IMR-90 (cell line): ENCODE results near the gene KRT3. TPM values are rescaled to one million over a fixed set of nuclear protein-coding genes. Genes with fewer than 3 reads are reported as not detected.

Source experiments
- ATAC-seq: fragments of 200-7000 bp; cut with Tn5 transposase; 2 replicates; pipeline ENCODE4 v1.9.1; 2020; ENCODE audit warnings: low read depth, mild to moderate bottlenecking, moderate library complexity
- BruUV-seq: library from RNA; stranded (reverse); fragments of 400-500 nt; replicated peaks from 2 replicates; lab custom pipeline; 2021; lab: Mats Ljungman, UMichigan
- CTCF ChIA-PET: fragments of 300-600 bp; formaldehyde crosslinking; extraction: SDS; loops from one replicate; lab custom pipeline; 2021; ENCODE audit warnings: antibody characterized with exemption; lab: Yijun Ruan, JAX
- POLR2A ChIA-PET: fragments of 300-600 bp; sonication (Branson Sonifier 250); formaldehyde crosslinking; loops from one replicate; lab custom pipeline; 2022; ENCODE audit warnings: antibody characterized with exemption; ENCODE audit not compliant: unreplicated experiment; lab: Charles Lee
- DNase-seq: peaks from one replicate; pipeline ENCODE4 v3.0.0; 2013
- H2AFZ ChIP-seq: replicated peaks from 2 replicates; pipeline ENCODE3; 2013; ENCODE audit warnings: low read length, mild to moderate bottlenecking; ENCODE audit not compliant: poor library complexity
- H2AK5ac ChIP-seq: 2 replicates; pipeline ENCODE4 v1.6.1; 2013; ENCODE audit warnings: low read depth, low read length, inconsistent platforms
- H2AK9ac ChIP-seq: replicated peaks from 2 replicates; pipeline ENCODE3; 2013; ENCODE audit warnings: mild to moderate bottlenecking, low read depth, low read length, moderate library complexity; ENCODE audit not compliant: poor library complexity
- H2BK120ac ChIP-seq: 2 replicates; pipeline ENCODE4 v1.6.1; 2013; ENCODE audit warnings: low read depth, low read length, inconsistent platforms
- H2BK15ac ChIP-seq: 3 replicates; pipeline ENCODE4 v1.6.1; 2013; ENCODE audit warnings: low read depth, low read length, inconsistent platforms
- H2BK20ac ChIP-seq: 2 replicates; pipeline ENCODE4 v1.6.1; 2013; ENCODE audit warnings: low read depth, mild to moderate bottlenecking, inconsistent platforms, low read length, moderate library complexity
- H2BK5ac ChIP-seq: 2 replicates; pipeline ENCODE4 v1.6.1; 2013; ENCODE audit warnings: mild to moderate bottlenecking, low read depth, low read length, inconsistent platforms; ENCODE audit not compliant: poor library complexity, severe bottlenecking
- H3K14ac ChIP-seq: replicated peaks from 2 replicates; pipeline ENCODE4 v1.6.1; 2013; ENCODE audit warnings: low read depth, low read length, inconsistent platforms
- H3K18ac ChIP-seq: 2 replicates; pipeline ENCODE4 v1.6.1; 2013; ENCODE audit warnings: low read depth, low read length, control low read depth
- H3K23ac ChIP-seq: 2 replicates; pipeline ENCODE4 v1.6.1; 2013; ENCODE audit warnings: low read depth, low read length, inconsistent platforms
- H3K27ac ChIP-seq: 2 replicates; pipeline ENCODE4 v1.5.1; 2013; ENCODE audit warnings: mild to moderate bottlenecking, control low read depth, low read length; ENCODE audit not compliant: insufficient read depth
- H3K27me3 ChIP-seq: 2 replicates; pipeline ENCODE4 v1.6.1; 2013; ENCODE audit warnings: low read length; ENCODE audit not compliant: control insufficient read depth, insufficient read depth
- H3K36me3 ChIP-seq: 2 replicates; pipeline ENCODE4 v1.6.1; 2013; ENCODE audit warnings: low read length, mixed read lengths; ENCODE audit not compliant: control insufficient read depth, insufficient read depth
- H3K4ac ChIP-seq: 2 replicates; pipeline ENCODE4 v1.6.1; 2013; ENCODE audit warnings: low read depth, low read length, inconsistent platforms
- H3K4me1 ChIP-seq: 2 replicates; pipeline ENCODE4 v1.6.1; 2013; ENCODE audit warnings: low read length, mixed read lengths; ENCODE audit not compliant: control insufficient read depth, insufficient read depth
- H3K4me2 ChIP-seq: 2 replicates; pipeline ENCODE4 v1.6.1; 2013; ENCODE audit warnings: low read depth, mild to moderate bottlenecking, control low read depth, low read length, moderate library complexity
- H3K4me3 ChIP-seq: 2 replicates; pipeline ENCODE4 v1.5.1; 2013; ENCODE audit warnings: low read depth, mild to moderate bottlenecking, control low read depth, low read length, moderate library complexity; ENCODE audit not compliant: insufficient read depth
- H3K56ac ChIP-seq: 2 replicates; pipeline ENCODE4 v1.6.1; 2013; ENCODE audit warnings: low read length, inconsistent platforms; ENCODE audit not compliant: insufficient read depth; ENCODE audit errors: extremely low read depth
- H3K79me1 ChIP-seq, 2 experiments: 2 replicates each; pipeline ENCODE4 v1.6.1; 2013; ENCODE audit warnings: low read length in 2 of 2, inconsistent platforms in 1 of 2, low read depth in 1 of 2
- H3K9ac ChIP-seq: 2 replicates; pipeline ENCODE4 v1.6.1; 2013; ENCODE audit warnings: low read depth, low read length, control low read depth
- H3K9me1 ChIP-seq: 2 replicates; pipeline ENCODE4 v1.6.1; 2013; ENCODE audit warnings: low read length, inconsistent platforms; ENCODE audit not compliant: insufficient read depth
- H3K9me3 ChIP-seq: 2 replicates; pipeline ENCODE4 v1.6.1; 2013; ENCODE audit warnings: low read length; ENCODE audit not compliant: control insufficient read depth, insufficient read depth
- H4K20me1 ChIP-seq: 2 replicates; pipeline ENCODE4 v1.6.1; 2013; ENCODE audit warnings: low read length, inconsistent platforms; ENCODE audit not compliant: insufficient read depth
- H4K5ac ChIP-seq: 2 replicates; pipeline ENCODE4 v1.6.1; 2013; ENCODE audit warnings: mild to moderate bottlenecking, low read depth, low read length, control low read depth
- H4K8ac ChIP-seq, 2 experiments: 2 replicates each; pipeline ENCODE4 v1.6.1; 2013; ENCODE audit warnings: low read depth in 2 of 2, low read length in 2 of 2, control low read depth in 1 of 2, inconsistent platforms in 1 of 2
- H4K91ac ChIP-seq: 2 replicates; pipeline ENCODE4 v1.6.1; 2013; ENCODE audit warnings: low read depth, low read length, inconsistent platforms; ENCODE audit not compliant: insufficient read depth
- BHLHE40 ChIP-seq: fragments of 150-350 bp; IDR thresholded peaks from 2 replicates; pipeline ENCODE4 v1.6.1; 2016; ENCODE audit warnings: mild to moderate bottlenecking, low read depth, low read length
- CEBPB ChIP-seq: IDR thresholded peaks from 2 replicates; pipeline ENCODE4 v1.6.1; 2012; ENCODE audit warnings: low read depth, low read length, improper control_type of control experiment
- CHD1 ChIP-seq: IDR thresholded peaks from 2 replicates; pipeline ENCODE4 v1.6.1; 2012; ENCODE audit warnings: low read depth, low read length, improper control_type of control experiment
- FOS ChIP-seq: fragments of 150-350 bp; IDR thresholded peaks from 2 replicates; pipeline ENCODE4 v1.6.1; 2016; ENCODE audit warnings: low read depth, low read length
- MAFK ChIP-seq: IDR thresholded peaks from 2 replicates; pipeline ENCODE4 v1.6.1; 2012; ENCODE audit warnings: low read depth, low read length, improper control_type of control experiment
- MAZ ChIP-seq: IDR thresholded peaks from 2 replicates; pipeline ENCODE4 v1.6.1; 2012; ENCODE audit warnings: low read depth, mild to moderate bottlenecking, low read length, improper control_type of control experiment, moderate library complexity, borderline replicate concordance
- NFE2L2 ChIP-seq: fragments of 150-350 bp; IDR thresholded peaks from 2 replicates; pipeline ENCODE4 v1.6.1; 2016; ENCODE audit warnings: low read depth, mild to moderate bottlenecking, low read length
- RAD21 ChIP-seq: IDR thresholded peaks from 2 replicates; pipeline ENCODE4 v1.6.1; 2012; ENCODE audit warnings: low read length, improper control_type of control experiment
- RCOR1 ChIP-seq: IDR thresholded peaks from 2 replicates; pipeline ENCODE4 v1.6.1; 2012; ENCODE audit warnings: mild to moderate bottlenecking, low read length, improper control_type of control experiment; ENCODE audit not compliant: insufficient replicate concordance
- RFX5 ChIP-seq: IDR thresholded peaks from 2 replicates; pipeline ENCODE4 v1.8.0; 2012; ENCODE audit warnings: low read depth, mild to moderate bottlenecking, low read length, moderate library complexity
- SMC3 ChIP-seq: fragments of 150-350 bp; IDR thresholded peaks from 2 replicates; pipeline ENCODE4 v1.6.1; 2016; ENCODE audit warnings: low read depth, mild to moderate bottlenecking, antibody characterized with exemption, low read length, moderate library complexity
- WGBS, 2 experiments: methylation state at CpG; one replicate each; pipeline versions ENCODE4 v1.1.5 to v1.1.7; 2013; ENCODE audit warnings: missing lambda C conversion rate in 2 of 2; ENCODE audit not compliant: insufficient read length in 1 of 2; ENCODE audit errors: extremely low coverage in 2 of 2; 5-methylcytosine and 5-hydroxymethylcytosine counted together
- dilution Hi-C: fragments of 300-500 bp; cut with HindIII; formaldehyde crosslinking; loops from one replicate; pipeline ENCODE4 v1.14.3; 2018; ENCODE audit warnings: low sequenced_read_pairs; ENCODE audit not compliant: unreplicated experiment
- in situ Hi-C: fragments of 300-500 bp; cut with MboI; formaldehyde crosslinking; loops from 3 replicates; pipeline ENCODE4 v1.14.3; 2019; ENCODE audit warnings: low sequenced_read_pairs, inconsistent platforms, mixed read lengths
- intact Hi-C: fragments of 100-400 bp; cut with micrococcal nuclease; formaldehyde crosslinking; loops from 2 replicates; pipeline ENCODE4 v1.10.0; 2022
- polyA plus RNA-seq, 3 experiments: library from polyadenylated mRNA; depleted of rRNA; stranded (reverse); fragments of >200 nt; gene quantifications; 2 replicates each; pipeline ENCODE4 v1.2.3, GENCODE V29; 2012; ENCODE audit warnings: low replicate concordance in 1 of 3
- total RNA-seq: library from RNA; depleted of rRNA; stranded (reverse); fragments of >200 nt; gene quantifications from 2 replicates; pipeline ENCODE4 v1.2.3, GENCODE V29; 2012
- TF ChIP-seq, protein P1 (sequence below): fragments of 150-350 bp; IDR thresholded peaks from 2 replicates; pipeline ENCODE4 v1.6.1; 2016; ENCODE audit warnings: low read depth, mild to moderate bottlenecking, low read length, moderate library complexity, borderline replicate concordance

Gene KRT3
- total and polyA plus RNA-seq, 2 of the 4 experiments (the other 2 are of a cell fraction), result not detected

- dilution Hi-C loops, result no loop called here
Observed at GRCh38 chr12:52817003-52817698, 21.2 kb upstream of the KRT3 start.

More at GRCh38 chr12:52817003-52817698, 21.2 kb upstream of the KRT3 start:
- Histone ChIP-seq H3K27ac (no peak overlapping the region), H2AFZ (no peak overlapping the region), H3K23ac (no peak overlapping the region), H3K4ac (no peak overlapping the region), H3K18ac (no peak overlapping the region), H2AK5ac (no peak overlapping the region), H4K91ac (no peak overlapping the region), H2BK5ac (no peak overlapping the region), H3K9me1 (no peaks in the 10 kb centered on the region), H2AK9ac (no peak overlapping the region), H3K9ac (no peak overlapping the region), H4K20me1 (no peaks in the 10 kb centered on the region; the same call in 1 of the 2 replicates), H3K4me3 (no peak overlapping the region), H3K14ac (no peak overlapping the region), H2BK20ac (no peak overlapping the region), H3K9me3 (no peaks in the 10 kb centered on the region), H3K4me1 (peaks cover 6% of the 10 kb centered on the region), H3K56ac (no peak overlapping the region), H4K8ac (no peak overlapping the region), H2BK120ac (no peak overlapping the region), H3K36me3 (no peaks in the 10 kb centered on the region), H2BK15ac (no peak overlapping the region), H4K5ac (no peak overlapping the region), H3K79me1 (no peaks in the 10 kb centered on the region), H3K27me3 (peaks cover 47% of the 10 kb centered on the region), H3K4me2 (no peak overlapping the region)
- ATAC-seq (no peak), DNase-seq (no peak)
- CTCF ChIA-PET, result interaction anchor here (0.7 kb wide), 1 partner anchor 13 kb away, joined by 3 read pairs; no protein-coding TSS in a partner anchor
- BruUV-seq, result no TSS peak
- TF ChIP-seq CHD1 (no peak), RCOR1 (no peak), RAD21 (no peak), RFX5 (no peak), SMC3 (no peak), BHLHE40 (no peak), NFE2L2 (no peak), CEBPB (no peak), FOS (no peak), MAFK (no peak), MAZ (no peak)
- TF ChIP-seq, protein P1, sequence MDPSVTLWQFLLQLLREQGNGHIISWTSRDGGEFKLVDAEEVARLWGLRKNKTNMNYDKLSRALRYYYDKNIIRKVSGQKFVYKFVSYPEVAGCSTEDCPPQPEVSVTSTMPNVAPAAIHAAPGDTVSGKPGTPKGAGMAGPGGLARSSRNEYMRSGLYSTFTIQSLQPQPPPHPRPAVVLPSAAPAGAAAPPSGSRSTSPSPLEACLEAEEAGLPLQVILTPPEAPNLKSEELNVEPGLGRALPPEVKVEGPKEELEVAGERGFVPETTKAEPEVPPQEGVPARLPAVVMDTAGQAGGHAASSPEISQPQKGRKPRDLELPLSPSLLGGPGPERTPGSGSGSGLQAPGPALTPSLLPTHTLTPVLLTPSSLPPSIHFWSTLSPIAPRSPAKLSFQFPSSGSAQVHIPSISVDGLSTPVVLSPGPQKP, result no peak
- 73% methylated on average over 2 of the region's 8 CpGs; no CpG with 5 or more reads in 1 of the 2 experiments for WGBS, 2 experiments
- POLR2A ChIA-PET, result no interaction called here
- in situ Hi-C loops, result no loop called here
- intact Hi-C loops, result no loop called here
